ENCODE data around the gene DIP2A.
A peak's percentile ranks its signal among the peaks of the same experiment; 100 is the strongest.
"Not testable (repeated sequence)": the region's sequence is repeated elsewhere in the genome, so short reads cannot be mapped to it uniquely, and the experiment has no call there.

DIP2A gene

DNA sequence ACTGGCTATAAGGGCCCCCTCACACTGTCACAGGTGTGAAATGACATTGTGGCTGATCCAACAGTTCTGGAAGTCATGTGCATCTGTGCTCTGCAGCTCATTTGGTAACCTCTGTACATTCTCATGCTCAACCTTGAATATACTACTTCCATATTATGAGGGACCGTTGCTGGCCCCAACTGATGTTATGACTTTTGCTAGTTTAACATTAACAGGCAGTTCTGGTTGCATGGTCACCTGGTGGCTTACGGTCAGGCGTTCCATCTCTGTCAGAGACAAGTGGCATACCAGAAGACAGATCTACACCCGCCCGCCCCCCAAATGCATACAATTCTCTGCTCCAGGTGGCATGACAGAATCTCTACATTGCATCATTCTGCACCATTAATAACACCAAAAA lies 6.0 kb upstream of the DIP2A start:
- Histone ChIP-seq H3K36me3 (ENCODE audit: control insufficient read depth, insufficient read depth, low read length) (peaks cover 18% of the 10 kb centered on the region), H3K27ac (ENCODE audit: low read depth, low read length, severe bottlenecking) (no peak overlapping the region), H3K9me3 (ENCODE audit: control insufficient read depth, low read length) (peaks cover 15% of the 10 kb centered on the region), H3K4me1 (ENCODE audit: control insufficient read depth, insufficient read depth, low read length, poor library complexity, severe bottlenecking) (peaks cover 29% of the 10 kb centered on the region), H3K4me3 (ENCODE audit: extremely low read depth, insufficient read depth, low read length, poor library complexity, severe bottlenecking) (no peak overlapping the region)
- WGBS, 2 experiments (ENCODE audit: insufficient coverage in 2 of 2): 95 to 97% methylated on average over 5 of the region's 5 CpGs

DNA sequence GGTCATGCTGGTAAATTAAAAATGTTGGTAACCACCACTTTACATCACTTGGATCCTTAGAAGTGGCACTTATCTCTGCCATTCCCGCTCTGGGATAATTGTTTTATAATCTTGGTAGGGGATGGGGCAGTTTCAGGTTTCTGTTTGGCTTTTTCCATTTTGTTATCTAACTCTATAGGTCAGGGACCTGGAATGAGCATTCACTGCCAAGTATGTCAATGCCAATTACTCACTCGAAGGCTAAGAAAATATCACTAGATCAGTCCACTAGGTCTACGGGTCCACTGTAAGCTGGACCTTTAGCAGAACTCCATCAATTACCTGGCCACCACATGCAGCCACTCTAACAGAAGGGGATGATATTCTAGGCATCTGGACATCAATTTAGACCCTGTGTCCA lies 4.5 kb upstream of the DIP2A start:
- H3K27ac ChIP-seq (ENCODE audit: low read depth, low read length, severe bottlenecking): no peak overlapping the region
- peaks cover 29% of the 10 kb centered on the region for H3K4me1 ChIP-seq (ENCODE audit: control insufficient read depth, insufficient read depth, low read length, poor library complexity, severe bottlenecking)
- H3K9me3 ChIP-seq (ENCODE audit: control insufficient read depth, low read length): peaks cover 8% of the 10 kb centered on the region
- 50% methylated on average over 2 of the region's 3 CpGs for WGBS, 2 experiments (ENCODE audit: insufficient coverage in 2 of 2)
- peaks cover 13% of the 10 kb centered on the region for H3K36me3 ChIP-seq (ENCODE audit: control insufficient read depth, insufficient read depth, low read length)
- no peak overlapping the region for H3K4me3 ChIP-seq (ENCODE audit: extremely low read depth, insufficient read depth, low read length, poor library complexity, severe bottlenecking)

DNA sequence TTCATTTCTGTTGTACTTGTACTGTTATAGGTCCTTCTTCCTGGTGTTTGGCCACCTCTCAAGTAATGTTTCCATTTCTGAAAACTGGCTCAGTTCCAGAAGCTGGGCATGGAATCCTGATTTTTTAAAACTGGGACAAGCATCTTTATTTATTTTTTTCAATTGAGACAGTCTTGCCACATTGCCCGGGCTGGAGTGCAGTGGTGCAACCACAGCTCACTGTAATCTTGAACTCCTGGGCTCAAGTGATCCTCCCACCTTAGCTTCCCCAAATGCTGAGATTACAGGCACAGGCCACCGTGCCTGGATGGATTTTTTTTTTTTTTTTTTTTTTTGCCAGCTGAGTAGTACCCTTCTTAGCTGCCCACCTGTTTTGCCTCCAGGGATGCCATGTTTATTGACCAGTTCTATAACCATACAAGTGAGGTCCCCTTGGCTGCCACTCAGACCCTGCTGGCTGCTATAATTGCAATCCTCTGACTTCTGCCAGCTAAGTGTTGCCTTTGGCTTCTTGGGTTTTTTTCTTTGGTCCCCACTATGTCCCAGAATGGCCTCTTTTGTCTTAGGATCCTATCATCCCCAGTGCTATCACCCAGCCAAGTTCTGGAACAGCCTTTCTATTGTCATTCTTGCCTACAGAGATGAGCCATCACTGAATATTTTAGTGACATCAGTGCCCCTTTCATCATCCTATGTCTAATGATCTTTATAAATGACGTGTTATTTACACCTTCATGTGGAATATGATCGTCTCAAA lies 3.9 kb upstream of the DIP2A start:
- Histone ChIP-seq H3K36me3 (ENCODE audit: control insufficient read depth, insufficient read depth, low read length) (peaks cover 10% of the 10 kb centered on the region), H3K9me3 (ENCODE audit: control insufficient read depth, low read length) (peaks cover 5% of the 10 kb centered on the region), H3K27ac (ENCODE audit: low read depth, low read length, severe bottlenecking) (peak overlapping the region; percentile 19), H3K4me1 (ENCODE audit: control insufficient read depth, insufficient read depth, low read length, poor library complexity, severe bottlenecking) (peaks cover 29% of the 10 kb centered on the region), H3K4me3 (ENCODE audit: extremely low read depth, insufficient read depth, low read length, poor library complexity, severe bottlenecking) (no peak overlapping the region)
- WGBS, 2 experiments (ENCODE audit: insufficient coverage in 2 of 2): 93 to 96% methylated on average over 2 of the region's 4 CpGs

DNA sequence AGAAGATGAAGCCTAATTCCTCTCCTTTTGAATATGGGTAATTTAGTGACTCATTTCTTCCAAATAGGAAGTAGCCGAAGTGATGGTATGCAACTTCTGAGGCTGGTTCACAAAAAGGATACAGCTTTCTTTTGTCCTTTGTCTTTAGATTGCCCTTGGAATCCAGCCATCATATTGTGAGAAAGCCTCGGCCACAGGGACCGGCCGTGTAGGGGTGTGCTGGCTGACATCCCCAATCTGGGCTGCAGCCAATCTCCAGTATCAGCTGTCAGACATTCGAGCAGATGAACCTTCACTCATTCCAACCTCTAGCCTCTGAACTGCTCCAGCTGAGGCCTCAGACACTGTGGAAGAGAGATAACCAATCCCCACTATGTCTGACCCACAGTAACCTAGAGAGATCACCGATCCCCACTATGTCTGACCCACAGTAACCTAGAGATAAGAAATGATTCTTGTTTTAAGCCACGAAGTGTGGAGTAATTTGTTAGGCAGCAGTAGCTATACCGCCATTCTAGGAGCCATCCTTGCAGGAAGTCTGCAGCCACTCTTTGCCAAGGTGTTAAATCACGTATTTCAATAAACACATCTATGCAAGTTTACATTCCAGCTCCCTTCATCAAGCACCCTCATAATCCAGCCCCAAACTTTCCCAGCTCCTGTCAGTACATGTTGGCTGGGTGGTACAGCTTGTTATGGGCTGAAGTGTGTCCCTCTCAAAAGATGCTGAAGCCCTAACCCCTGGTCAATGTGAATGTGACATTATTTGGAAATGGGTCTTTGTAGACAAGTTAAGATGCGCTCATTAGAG lies 2.9 kb upstream of the DIP2A start:
- no peak overlapping the region for H3K4me3 ChIP-seq (ENCODE audit: extremely low read depth, insufficient read depth, low read length, poor library complexity, severe bottlenecking)
- peaks cover 15% of the 10 kb centered on the region for H3K36me3 ChIP-seq (ENCODE audit: control insufficient read depth, insufficient read depth, low read length)
- H3K9me3 ChIP-seq (ENCODE audit: control insufficient read depth, low read length): no peaks in the 10 kb centered on the region
- H3K4me1 ChIP-seq (ENCODE audit: control insufficient read depth, insufficient read depth, low read length, poor library complexity, severe bottlenecking): peaks cover 29% of the 10 kb centered on the region
- H3K27ac ChIP-seq (ENCODE audit: low read depth, low read length, severe bottlenecking): peak overlapping the region; percentile 19
- 86% methylated on average over 6 to 8 of the region's 10 CpGs for WGBS, 2 experiments (ENCODE audit: insufficient coverage in 2 of 2)

DNA sequence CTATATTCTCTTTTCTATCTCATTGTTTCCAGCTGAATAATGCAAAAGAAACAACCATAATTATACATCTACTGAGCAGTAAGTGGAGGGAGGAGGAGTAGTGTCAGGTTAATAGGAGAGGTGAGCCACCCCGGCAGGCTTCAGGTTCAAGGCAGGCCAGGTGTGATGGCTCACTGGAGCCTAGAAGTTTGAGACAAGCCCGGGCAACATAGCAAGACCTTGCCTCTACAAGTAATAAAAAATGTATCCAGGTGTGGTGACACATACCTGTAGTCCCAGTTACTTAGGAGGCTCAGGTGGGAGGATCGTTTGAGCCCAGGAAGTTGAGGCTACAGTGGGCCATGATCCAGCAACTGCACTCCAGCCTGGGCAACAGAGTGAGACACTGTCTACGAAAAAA lies 1.9 kb upstream of the DIP2A start:
- no peak overlapping the region for H3K4me3 ChIP-seq (ENCODE audit: extremely low read depth, insufficient read depth, low read length, poor library complexity, severe bottlenecking)
- H3K27ac ChIP-seq (ENCODE audit: low read depth, low read length, severe bottlenecking): no peak overlapping the region
- 85 to 96% methylated on average over 4 of the region's 4 CpGs for WGBS, 2 experiments (ENCODE audit: insufficient coverage in 2 of 2)
- H3K36me3 ChIP-seq (ENCODE audit: control insufficient read depth, insufficient read depth, low read length): peaks cover 23% of the 10 kb centered on the region
- H3K4me1 ChIP-seq (ENCODE audit: control insufficient read depth, insufficient read depth, low read length, poor library complexity, severe bottlenecking): peaks cover 29% of the 10 kb centered on the region
- no peaks in the 10 kb centered on the region for H3K9me3 ChIP-seq (ENCODE audit: control insufficient read depth, low read length)

DNA sequence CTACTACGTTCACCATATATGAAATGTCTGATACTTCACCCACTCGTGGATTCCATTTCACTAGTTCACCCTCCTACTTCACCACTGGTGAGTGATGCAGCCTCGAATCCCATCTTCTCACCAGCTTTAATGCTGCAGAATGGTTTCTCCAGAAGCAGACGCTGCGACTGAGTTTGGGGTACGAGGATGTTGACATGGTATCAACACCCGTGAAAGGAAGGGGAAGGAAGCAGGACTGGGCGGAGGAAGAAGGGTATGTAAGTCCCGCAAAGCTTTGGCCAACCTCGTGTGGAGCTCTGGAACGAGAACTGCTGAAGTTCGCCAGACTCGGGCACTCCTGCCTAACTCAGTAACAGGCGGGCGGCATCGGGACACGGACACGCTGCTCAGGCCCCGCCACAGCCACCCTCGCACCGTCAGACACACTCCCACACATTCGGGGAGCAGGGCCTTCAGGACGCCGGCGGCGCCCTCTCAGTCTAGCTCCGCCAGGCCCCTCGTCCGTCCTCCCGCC lies 833 bp upstream of the DIP2A start:
- Histone ChIP-seq H3K4me3 (ENCODE audit: extremely low read depth, insufficient read depth, low read length, poor library complexity, severe bottlenecking) (peak overlapping the region; percentile 81), H3K36me3 (ENCODE audit: control insufficient read depth, insufficient read depth, low read length) (peaks cover 28% of the 10 kb centered on the region), H3K27ac (ENCODE audit: low read depth, low read length, severe bottlenecking) (peak overlapping the region; percentile 92), H3K9me3 (ENCODE audit: control insufficient read depth, low read length) (no peaks in the 10 kb centered on the region), H3K4me1 (ENCODE audit: control insufficient read depth, insufficient read depth, low read length, poor library complexity, severe bottlenecking) (peaks cover 29% of the 10 kb centered on the region)
- 3 to 5% methylated on average over 27 to 28 of the region's 30 CpGs for WGBS, 2 experiments (ENCODE audit: insufficient coverage in 2 of 2)

DNA sequence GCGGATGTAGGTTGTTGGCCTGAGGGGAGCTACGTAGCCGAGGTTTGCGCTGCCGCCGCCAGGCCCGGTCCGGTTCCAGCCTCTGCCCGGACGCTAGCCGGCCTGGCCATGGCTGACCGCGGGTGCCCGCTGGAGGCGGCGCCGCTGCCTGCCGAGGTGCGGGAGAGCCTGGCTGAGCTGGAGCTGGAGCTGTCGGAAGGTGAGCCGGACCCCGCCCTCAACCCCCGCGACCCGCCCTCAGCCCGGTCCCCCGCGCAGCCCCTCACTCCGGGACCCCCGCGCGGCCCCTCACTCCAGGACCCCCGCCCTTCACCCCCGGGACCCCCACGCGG lies 299 bp downstream of the DIP2A start:
- Histone ChIP-seq H3K27ac (ENCODE audit: low read depth, low read length, severe bottlenecking) (no peak overlapping the region), H3K9me3 (ENCODE audit: control insufficient read depth, low read length) (no peaks in the 10 kb centered on the region), H3K4me1 (ENCODE audit: control insufficient read depth, insufficient read depth, low read length, poor library complexity, severe bottlenecking) (peaks cover 29% of the 10 kb centered on the region), H3K4me3 (ENCODE audit: extremely low read depth, insufficient read depth, low read length, poor library complexity, severe bottlenecking) (peak overlapping the region; percentile 81), H3K36me3 (ENCODE audit: control insufficient read depth, insufficient read depth, low read length) (peaks cover 35% of the 10 kb centered on the region)
- 0 to 1% methylated on average over 15 to 19 of the region's 36 CpGs for WGBS, 2 experiments (ENCODE audit: insufficient coverage in 2 of 2)

DNA sequence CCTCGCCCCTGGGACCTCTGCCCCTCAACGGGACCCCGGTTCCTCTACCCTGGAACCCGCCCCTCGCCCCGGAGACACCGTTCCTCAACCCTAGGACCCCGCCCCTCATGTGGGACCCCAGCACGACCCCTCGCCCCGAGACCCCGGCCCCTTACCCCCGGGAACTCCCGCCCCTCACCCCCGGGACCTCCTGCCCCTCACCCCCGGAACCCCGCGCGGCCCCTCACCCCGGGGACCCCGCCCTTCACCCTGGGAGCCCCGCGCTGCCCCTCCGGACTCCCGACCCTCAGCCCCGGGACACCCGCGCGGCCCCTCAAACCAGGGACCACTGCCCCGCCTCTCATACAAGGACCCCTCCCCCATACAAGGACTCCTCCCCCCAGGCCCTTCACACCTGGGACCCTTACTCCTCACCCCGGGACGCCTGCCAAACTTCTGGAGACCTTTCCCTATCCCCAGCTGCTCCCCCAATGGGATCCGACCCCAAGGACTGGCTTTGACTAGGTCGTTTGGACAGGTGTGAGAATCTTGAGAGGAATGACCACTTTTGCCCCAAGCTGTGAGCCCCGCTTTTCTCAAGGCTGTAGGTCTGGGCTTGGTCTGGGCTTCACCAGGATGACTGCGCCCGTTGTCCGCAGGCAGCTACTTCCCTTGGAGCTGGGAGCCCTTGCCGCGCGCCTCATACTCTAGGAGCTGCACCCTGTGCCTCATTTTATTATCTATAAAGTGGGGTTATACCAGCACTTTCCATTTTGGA lies 843 bp downstream of the DIP2A start:
- Histone ChIP-seq H3K27ac (ENCODE audit: low read depth, low read length, severe bottlenecking) (no peak overlapping the region), H3K36me3 (ENCODE audit: control insufficient read depth, insufficient read depth, low read length) (peaks cover 36% of the 10 kb centered on the region), H3K4me1 (ENCODE audit: control insufficient read depth, insufficient read depth, low read length, poor library complexity, severe bottlenecking) (peaks cover 28% of the 10 kb centered on the region), H3K4me3 (ENCODE audit: extremely low read depth, insufficient read depth, low read length, poor library complexity, severe bottlenecking) (peak overlapping the region; percentile 81), H3K9me3 (ENCODE audit: control insufficient read depth, low read length) (no peaks in the 10 kb centered on the region)
- 7 to 11% methylated on average over 8 to 9 of the region's 41 CpGs for WGBS, 2 experiments (ENCODE audit: insufficient coverage in 2 of 2)

DNA sequence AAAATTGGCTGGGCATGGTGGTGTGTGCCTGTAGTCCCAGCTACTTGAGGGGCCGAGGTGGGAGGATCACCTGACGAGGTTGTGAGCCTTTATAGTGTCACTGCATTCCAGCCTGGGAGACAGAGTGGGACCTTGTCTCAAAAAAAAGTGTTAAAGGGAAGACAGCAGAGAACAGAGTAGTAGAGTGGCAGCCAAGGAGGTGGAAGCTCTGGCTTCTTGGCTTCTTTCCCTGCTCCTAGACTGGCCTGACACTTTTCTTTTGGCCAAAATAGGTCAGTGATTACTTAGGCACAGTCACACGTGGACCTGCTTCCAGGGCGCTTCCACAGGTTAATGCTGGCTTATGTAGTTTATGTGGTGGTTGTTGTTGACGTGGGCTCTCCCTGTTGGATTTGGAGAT lies 3.2 kb downstream of the DIP2A start:
- WGBS, 2 experiments (ENCODE audit: insufficient coverage in 2 of 2): 85 to 95% methylated on average over 5 of the region's 5 CpGs
- no peak overlapping the region for H3K4me3 ChIP-seq (ENCODE audit: extremely low read depth, insufficient read depth, low read length, poor library complexity, severe bottlenecking)
- H3K27ac ChIP-seq (ENCODE audit: low read depth, low read length, severe bottlenecking): no peak overlapping the region
- peaks cover 7% of the 10 kb centered on the region for H3K4me1 ChIP-seq (ENCODE audit: control insufficient read depth, insufficient read depth, low read length, poor library complexity, severe bottlenecking)
- H3K36me3 ChIP-seq (ENCODE audit: control insufficient read depth, insufficient read depth, low read length): peaks cover 49% of the 10 kb centered on the region
- H3K9me3 ChIP-seq (ENCODE audit: control insufficient read depth, low read length): no peaks in the 10 kb centered on the region

DNA sequence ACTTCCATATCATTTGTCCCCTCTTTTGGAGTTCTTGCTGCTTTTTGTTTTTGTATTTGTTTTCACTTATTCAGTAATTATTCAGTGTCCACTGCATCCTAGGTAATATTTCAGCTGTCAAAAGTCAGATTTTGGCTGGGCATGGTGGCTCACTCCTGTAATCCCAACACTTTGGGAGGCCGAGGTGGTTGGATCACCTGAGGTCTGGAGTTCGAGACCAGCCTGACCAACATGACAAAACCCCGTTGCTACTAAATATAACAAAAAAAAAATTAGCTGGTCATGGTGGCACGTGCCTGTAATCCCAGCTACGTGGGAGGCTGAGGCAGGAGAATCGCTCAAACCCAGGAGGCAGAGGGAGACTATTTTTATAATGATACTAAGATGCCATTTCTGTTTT lies 6.5 kb downstream of the DIP2A start:
- peaks cover 65% of the 10 kb centered on the region for H3K36me3 ChIP-seq (ENCODE audit: control insufficient read depth, insufficient read depth, low read length)

More for the DNA sequence above, 6.5 kb downstream of the DIP2A start:
- not testable (repeated sequence) for H3K27ac ChIP-seq (ENCODE audit: low read depth, low read length, severe bottlenecking); H3K9me3 ChIP-seq (ENCODE audit: control insufficient read depth, low read length); H3K4me3 ChIP-seq (ENCODE audit: extremely low read depth, insufficient read depth, low read length, poor library complexity, severe bottlenecking); H3K4me1 ChIP-seq (ENCODE audit: control insufficient read depth, insufficient read depth, low read length, poor library complexity, severe bottlenecking)
- 92 to 100% methylated on average over 3 to 6 of the region's 6 CpGs for WGBS, 2 experiments (ENCODE audit: insufficient coverage in 2 of 2)
